H1 (cell line): ENCODE results near the gene CCDC73. TPM values are rescaled to one million over a fixed set of nuclear protein-coding genes. Genes with fewer than 3 reads are reported as not detected.

Source experiments
- ATF2 ChIP-seq: IDR thresholded peaks from 2 replicates; pipeline ENCODE4 v1.6.1; 2012; ENCODE audit warnings: low read length, inconsistent platforms
- PHF8 ChIP-seq: fragments of 200-600 bp; sonication (generic); conservative IDR thresholded peaks from 2 replicates; pipeline ENCODE4 v1.7.1; 2012; ENCODE audit warnings: low read depth, mild to moderate bottlenecking, inconsistent platforms, low read length, moderate library complexity
- RBBP5 ChIP-seq: IDR thresholded peaks from 2 replicates; pipeline ENCODE4 v1.7.1; 2012; ENCODE audit warnings: low read depth, mild to moderate bottlenecking, inconsistent platforms, low read length, moderate library complexity, borderline replicate concordance
- SIRT6 ChIP-seq: IDR thresholded peaks from one replicate; pipeline ENCODE4 v1.7.1; 2012; ENCODE audit warnings: low read length, inconsistent platforms
- polyA plus RNA-seq, 7 experiments: library from polyadenylated mRNA; depleted of rRNA in 3 of 7; stranded (reverse) in 5 of 7; unstranded in 2 of 7; fragments of >200 nt in 5 of 7; fragments of 200-250 nt in 2 of 7; gene quantifications; 1 replicate in 5 of 7; 2 replicates in 1 of 7; 4 replicates in 1 of 7; pipeline versions ENCODE4 v1.2.1 to v1.2.3, GENCODE V29; 2011 to 2013; ENCODE audit warnings: missing spikeins in 2 of 7, mixed read lengths in 2 of 7
- total RNA-seq: library from RNA; stranded (reverse); fragmentation: NEBNext Ultra II Directional; extraction: Animal tissue kit (Norgen Biotek cat#: 25700); gene quantifications from 2 replicates; pipeline ENCODE4 v1.2.1, GENCODE V29; 2021

The CCDC73 gene
- total and polyA plus RNA-seq, 2 of the 8 experiments (the other 6 are each of a cell fraction or from before 2014, with no cell fraction given) = not detected

- TF ChIP-seq SIRT6 = no peak
- TF ChIP-seq RBBP5 = no peak
- TF ChIP-seq PHF8 = no peak
- TF ChIP-seq ATF2 = no peak
These were observed 191.6 kb downstream of the CCDC73 start (continued) for GRCh38 chr11:32602657-32603415.
